HG02678 (cell line): ENCODE results near the gene FAM98C.
"Not testable (repeated sequence)": the region's sequence is repeated elsewhere in the genome, so short reads cannot be mapped to it uniquely, and the experiment has no call there.

Experiments
- ATAC-seq: cut with Tn5 transposase; IDR thresholded peaks from one replicate; pipeline ENCODE4 v1.9.1; 2021; ENCODE audit warnings: mild to moderate bottlenecking, moderate library complexity; ENCODE audit not compliant: unreplicated experiment

FAM98C gene

DNA sequence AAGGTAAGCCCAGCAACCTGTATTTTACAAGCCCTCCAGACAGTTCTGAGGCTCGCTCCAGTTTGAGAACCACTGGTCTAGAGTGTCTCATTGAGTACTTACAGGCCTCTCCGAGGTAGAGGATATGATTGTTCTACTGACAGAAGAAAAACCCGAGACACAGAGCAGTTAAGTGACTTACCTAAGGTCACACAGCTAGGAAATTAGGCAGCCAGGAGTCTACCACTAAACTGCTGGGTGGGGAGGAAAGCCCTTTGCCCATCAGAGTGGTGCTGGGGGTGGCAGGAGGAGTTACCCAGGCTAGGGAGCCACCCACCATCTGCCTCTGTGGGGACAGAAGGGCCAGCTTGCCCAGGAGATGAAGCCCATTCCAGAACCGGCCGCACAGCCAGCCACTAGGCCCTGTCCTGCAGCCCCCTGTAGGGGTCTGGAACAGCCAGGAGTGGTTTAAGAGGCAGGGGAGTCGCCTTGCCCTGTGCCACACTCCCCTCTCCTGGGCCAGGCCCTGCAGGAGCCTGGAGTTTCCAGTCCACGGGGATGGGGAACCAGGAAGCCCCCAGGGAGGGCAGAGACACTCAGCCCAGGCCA, 22.4 kb downstream of the FAM98C start:
- ATAC-seq: no peak

DNA sequence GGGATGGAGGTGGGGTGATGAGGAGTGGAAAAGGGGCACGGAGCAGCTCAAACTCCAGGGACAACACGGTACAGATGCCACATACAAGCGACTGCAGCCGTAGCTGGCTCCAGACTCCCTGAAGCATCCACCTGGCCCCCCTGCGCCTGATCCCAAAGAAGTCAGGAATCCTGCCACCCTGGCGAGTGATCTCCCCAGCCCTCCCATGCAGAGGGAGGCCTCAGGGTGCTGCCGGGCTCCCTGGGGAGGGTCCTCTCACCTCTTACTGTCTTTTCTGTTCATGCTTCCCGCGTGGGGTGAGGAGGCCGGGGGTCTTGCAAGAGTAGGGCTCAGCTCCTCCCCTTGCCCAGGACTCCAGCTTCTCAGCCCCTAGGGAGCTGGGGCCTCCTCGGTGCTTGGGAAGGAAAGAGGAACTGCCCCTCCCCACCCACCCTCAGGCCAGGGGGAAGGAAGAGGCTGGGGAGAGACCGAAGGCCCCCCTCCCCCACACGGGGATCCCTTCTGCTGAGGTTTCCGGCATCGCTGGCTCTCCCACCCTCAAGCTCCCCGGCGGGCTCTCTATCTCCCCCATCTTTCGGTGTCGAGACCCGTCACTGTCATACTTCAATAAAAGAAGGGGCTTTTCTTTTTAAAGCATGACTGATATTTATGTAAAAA, 23.0 kb downstream of the FAM98C start, which contains the start of gene RASGRP4:
Gene RASGRP4 (minus strand): TSS at position 410 of the 657 bp plus-strand sequence. CDS start 128 bp downstream, at position 282.
- no peak for ATAC-seq

DNA sequence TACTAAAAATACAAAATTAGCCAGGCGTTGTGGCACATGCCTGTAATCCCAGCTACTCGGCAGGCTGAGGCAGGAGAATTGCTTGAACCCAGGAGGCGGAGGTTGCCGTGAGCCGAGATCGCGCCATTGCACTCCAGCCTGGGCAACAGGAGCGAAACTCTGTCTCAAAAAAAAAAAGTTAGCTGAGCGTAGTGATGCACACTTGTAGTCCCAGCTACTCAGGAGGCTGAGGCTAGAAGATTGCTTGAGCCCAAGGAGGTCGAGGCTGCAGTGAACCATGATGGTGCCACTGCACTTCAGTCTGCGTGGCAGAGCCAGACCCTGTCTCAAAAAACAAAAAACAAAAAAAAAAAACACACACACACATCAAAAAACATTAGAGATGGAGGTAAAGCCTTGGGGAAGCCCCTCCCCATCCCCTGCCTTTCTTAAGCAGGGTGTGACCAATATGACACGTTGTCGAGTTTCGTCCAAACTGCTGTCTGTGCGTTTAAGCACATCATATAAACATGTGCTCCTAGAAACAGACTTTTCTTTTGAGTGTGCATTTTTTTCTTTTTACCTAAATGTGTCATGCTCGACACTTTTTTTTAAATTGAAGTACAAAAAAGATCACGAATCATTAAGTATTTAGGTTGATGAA, 24.3 kb downstream of the FAM98C start:
- not testable (repeated sequence) for ATAC-seq

DNA sequence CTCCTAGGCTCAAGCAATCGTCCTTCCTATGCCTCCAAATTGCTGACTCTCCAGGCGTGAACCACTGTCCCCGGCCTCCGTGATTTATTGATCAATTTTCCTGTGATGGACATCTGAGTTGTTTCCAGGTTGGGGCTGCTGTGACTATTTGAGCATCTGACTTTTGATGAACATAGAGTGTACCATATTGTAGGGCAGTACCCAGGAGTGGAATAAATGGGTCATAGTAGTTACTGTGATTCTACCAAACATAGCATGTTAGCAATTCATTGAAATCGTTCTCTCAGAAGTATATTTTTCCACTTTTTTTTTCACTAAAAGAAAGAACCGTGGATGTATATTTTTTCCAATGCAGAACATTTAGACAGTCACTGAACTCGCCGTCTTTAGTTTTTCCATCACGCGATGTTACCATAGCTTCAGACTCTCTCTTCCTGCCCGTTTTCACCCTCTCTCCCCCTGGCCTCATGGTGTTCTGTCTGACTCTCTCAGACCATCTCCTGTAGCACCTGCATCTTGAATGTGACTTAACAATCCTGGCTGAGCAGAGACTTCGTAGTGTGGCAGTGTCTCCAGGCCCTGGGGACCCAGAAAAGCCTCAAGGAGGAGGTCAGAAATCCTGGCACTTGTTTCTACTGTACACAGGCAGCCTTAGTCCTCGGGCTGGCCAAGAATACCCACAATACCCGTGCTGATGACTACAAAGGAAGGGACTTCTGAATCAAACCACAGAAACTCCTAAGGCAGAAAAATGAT, 26.3 kb downstream of the FAM98C start:
- no peak for ATAC-seq

DNA sequence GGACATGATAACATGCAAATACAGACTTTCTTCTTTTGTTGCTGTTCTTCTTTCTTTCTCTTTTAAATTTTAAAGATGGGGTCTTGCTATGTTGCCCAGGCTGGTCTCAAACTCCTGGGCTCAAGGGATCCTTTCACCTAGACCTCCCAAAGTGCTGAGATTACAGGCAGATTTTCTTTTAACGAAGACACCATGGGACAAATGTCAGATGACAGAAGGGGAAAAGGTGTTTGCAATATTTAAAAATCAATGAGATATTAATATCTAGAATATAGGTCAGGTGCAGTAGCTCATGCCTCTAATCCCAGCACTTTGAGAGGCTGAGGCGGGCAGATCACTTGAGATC, 26.9 kb downstream of the FAM98C start:
- no peak for ATAC-seq

DNA sequence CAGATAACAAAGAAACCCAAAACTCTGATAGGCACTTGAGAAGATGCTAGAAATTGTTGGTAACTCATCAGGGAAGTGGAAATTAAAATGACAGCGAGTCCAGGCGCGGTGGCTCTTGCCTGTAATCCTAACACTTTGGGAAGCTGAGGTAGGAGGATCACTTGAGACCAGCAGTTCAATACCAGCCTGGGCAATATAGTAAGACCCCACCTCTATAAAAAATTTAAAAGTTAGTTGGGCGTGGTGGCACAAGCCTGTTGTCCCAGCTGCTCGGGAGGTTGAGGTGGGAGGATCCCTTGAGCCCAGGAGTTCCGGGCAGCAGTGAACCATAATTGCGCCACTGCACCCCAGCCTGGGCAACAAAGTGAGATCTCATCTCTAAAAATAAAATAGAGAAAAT, 28.0 kb downstream of the FAM98C start:
- no peak for ATAC-seq

DNA sequence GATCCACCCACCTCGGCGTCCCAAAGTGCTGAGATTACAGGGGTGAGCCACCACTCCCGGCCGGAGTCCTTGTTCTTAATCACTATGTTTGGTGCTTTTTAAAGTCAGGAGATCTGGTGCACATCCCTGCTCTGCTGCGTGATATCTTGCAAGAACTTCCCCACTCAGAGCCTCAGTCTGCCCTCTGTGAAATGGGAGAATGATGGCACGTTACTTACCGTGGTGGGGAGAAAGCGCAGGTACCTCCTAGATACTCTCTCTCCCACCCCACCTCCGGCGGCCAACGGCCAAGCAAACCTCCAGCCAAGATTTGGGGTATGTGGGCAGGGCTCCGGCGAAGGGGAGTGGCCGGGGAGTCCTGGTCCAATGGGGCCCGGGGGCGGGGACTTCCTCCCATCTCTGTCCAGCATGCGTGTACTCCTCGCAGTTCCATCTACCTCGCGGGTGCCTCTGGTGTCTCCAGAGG, 30.4 kb downstream of the FAM98C start, which contains the start of gene RYR1:
Gene RYR1 (plus strand): TSS at position 424 of the 466 bp plus-strand sequence. CDS start 139 bp downstream, outside the sequence.
- no peak for ATAC-seq

DNA sequence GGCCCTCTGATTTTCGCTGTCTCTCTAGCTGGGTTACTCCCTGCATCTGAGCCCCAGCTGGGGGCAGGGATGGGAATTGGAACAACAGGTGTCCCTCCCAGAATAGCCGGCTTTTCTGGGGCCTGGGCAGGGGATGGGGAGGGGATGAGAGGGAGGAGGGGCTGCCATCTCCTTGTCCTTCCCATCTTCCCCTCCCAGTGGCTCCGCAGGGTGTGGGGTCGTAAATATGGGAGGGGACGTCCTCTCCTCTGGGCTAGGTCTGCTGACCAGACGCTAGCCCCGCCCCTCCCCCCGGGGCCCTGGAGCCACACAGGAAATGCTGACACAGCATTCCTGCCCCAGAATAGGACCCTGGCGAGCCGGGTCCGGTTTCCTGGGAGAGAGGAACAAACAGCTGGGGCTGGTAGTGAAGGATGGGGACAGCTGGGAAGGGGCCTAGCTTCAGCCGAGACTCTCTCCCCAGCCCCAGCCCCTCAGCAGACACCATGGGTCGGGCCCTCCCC, 31.7 kb downstream of the FAM98C start:
- no peak for ATAC-seq

DNA sequence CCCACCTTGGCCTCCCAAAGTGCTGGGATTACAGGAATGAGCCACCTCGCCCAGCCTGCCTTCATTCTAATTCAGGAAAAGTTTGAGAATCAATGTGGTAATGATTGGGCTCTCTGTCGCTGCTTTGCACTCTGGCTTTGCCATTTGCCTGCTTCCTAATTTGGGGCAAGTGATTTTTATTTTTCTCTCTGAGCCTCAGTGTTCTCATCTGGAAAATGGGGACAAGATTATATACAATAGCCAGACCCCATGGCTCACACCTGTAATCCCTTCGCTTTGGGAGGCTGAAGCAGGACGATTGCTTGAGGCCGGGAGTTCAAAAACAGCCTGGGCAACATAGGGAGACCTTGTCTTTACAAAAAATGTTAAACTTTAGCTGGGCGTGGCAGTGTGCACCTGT, 34.4 kb downstream of the FAM98C start:
- no peak for ATAC-seq

DNA sequence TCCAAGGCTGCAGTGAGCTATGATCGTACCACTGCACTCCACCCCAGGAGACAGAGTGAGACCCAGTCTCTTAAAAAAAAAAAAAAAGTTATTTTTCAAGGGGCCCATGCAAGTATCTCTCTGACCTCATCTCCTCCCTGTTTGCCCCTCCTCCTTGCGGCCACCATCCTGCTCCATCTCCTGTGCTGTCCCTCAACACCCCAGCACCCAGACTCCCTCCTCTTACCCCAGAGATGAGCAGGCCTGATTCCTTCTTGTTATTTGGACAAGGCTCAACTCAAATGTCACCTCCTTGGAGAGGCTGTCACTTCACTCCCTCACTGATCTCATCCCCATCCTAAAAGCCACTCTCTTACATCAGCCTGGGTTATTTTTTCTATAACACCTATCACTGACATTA, 35.0 kb downstream of the FAM98C start:
- ATAC-seq: no peak

DNA sequence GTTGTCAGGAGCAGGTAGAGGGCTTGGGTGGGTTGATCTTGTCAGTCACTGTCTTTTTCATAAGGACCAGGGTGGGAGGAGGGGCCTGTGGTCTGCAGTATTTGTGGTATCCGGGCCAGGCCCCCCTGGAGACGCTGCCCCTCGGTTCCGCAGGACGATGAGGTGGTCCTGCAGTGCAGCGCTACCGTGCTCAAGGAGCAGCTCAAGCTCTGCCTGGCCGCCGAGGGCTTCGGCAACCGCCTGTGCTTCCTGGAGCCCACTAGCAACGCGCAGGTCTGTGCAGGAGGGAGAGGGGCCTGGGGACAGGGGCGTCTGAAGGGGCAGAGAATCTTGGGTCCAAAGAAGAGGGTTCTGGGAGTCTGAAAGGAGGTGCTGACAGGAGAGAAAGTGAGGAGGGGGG, 37.7 kb downstream of the FAM98C start:
- no peak for ATAC-seq

DNA sequence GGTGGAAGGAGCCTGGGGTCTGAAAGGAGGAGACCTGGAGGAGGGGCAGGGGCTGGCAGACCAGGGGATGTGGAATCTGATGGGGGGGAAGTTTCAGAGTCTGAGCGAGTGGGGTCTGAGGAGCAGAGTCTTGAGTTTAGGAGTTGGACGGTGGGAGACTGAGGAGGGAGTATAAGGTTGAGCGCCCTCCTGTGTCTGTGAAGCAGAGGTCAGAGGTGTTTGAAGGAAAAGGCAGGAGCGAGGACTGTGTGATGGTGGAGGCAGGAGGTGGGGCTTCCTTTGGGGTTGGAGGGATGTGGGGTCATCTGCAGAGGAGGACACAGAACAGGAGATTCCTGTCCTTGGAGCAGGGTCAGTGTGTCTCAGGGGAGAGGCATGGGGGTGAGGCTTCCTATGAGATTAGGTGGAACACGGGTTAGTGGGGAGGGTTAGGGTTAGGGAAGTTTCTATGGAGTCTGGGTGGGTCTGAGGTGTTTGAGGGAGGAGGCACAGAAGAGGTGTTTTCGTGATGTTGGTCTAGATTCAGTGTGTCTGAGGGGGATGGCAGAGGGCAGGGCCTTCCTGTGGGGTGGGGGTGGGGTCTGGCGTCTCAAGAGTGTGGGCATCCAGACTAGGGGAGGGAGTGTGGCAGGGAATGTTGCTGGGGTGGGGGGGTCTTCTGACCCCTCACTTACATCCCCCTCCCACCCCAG, 38.9 kb downstream of the FAM98C start:
- no peak for ATAC-seq

DNA sequence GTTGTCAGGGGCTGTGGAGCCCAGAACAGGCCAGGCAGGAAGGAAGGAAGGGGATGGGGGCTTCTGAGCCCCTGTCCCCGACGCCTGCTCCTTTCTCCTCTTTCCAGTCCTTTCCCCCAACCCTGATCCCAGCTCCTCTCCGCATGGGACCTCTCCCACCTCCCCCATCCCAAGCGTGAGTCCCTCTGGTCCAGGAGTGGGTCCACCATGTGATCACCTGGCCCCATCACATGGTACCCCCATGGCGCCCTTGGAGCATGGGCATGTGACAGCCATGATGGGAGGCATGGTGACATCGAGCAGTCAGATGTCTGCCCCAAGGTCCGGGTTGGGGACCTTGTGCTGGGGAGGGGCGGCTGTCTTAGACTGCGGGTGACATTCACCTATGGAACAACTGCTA, 39.8 kb downstream of the FAM98C start:
- ATAC-seq: no peak

DNA sequence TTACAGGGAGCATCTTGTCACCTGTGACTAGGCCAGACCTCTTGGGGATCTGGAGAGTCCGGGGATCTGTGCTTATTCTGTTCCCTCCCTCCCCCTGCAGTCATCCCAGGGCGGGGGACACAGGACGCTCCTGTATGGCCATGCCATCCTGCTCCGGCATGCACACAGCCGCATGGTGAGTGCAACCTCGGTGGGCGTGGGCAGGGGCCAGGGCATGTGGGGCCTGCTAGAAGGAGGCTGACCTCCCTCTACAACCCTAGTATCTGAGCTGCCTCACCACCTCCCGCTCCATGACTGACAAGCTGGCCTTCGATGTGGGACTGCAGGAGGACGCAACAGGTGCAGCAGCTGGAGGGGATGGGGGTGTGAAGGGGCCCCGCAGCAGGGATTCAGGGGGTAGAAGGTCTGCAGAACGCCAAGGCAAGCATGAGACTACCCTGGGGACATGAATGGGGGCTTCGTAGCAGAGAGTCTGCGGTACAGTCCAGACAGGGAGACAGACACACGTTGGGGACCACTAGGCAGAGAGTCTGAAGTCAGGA, 40.6 kb downstream of the FAM98C start:
- ATAC-seq: no peak

DNA sequence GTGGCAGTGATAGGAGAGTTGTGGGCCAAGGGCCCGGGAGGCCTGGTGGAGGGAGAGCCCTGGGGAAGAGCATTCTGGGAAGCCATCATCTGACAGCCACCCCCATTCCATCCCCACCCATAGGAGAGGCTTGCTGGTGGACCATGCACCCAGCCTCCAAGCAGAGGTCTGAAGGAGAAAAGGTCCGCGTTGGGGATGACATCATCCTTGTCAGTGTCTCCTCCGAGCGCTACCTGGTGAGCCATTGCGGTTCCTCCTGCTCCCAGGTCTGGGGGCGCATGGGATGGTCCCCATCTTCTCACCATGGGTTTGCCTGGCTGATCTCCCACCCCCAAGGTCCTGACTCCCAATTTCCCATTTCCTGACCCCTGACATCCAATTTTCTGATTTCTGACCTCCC, 41.1 kb downstream of the FAM98C start:
- no peak for ATAC-seq

DNA sequence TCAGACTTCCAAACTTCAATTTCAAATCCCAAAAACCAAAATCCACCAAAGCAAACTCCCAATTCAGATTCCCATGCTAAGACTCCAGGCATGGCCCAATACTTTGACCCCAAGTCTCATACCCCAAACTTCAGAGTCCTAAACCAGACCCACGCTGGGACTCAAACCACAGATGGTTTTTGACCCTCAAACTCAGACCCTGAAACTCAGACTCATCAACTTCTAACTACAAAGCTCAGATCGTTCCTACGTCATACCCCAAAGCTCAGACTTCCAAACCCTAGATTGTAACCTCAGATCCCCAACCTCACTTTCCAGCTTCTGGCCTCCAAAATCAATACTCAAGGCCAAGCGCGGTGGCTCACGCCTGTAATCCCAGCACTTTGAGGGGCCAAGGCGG, 42.5 kb downstream of the FAM98C start:
- no peak for ATAC-seq

DNA sequence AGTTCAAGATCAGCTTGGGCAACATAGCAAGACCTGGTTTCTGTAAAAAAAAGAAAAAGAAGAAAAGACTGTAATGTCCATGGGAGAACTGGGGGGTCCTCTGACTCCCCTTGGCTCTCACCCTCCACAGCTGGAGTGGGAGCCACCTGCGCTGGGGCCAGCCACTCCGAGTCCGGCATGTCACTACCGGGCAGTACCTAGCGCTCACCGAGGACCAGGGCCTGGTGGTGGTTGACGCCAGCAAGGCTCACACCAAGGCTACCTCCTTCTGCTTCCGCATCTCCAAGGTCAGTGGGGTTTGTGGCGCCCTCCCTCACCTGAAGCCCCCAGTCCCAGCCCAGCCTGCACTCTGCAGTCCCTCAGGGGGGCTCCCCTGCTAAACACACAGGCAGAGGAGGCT, 45.3 kb downstream of the FAM98C start:
- ATAC-seq: no peak

DNA sequence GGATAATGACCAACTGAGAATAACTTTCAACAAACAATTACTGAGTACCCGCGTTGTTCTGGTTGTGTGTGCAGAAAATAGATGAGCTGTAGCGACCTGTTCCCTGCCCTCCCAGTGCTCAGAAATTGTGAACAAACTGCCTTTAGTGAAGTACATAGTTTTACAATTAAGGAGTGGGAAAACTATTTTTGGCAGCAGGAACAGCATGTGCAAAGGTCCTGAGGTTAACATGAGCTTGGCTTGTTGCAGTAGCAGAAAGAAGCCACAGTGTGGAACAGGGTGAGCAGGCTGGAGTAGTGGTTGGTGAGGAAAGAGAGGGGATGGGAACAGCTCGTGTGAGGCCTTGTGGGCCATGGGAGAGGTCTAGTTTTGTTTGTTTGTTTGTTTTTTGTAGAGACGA, 46.6 kb downstream of the FAM98C start:
- no peak for ATAC-seq

DNA sequence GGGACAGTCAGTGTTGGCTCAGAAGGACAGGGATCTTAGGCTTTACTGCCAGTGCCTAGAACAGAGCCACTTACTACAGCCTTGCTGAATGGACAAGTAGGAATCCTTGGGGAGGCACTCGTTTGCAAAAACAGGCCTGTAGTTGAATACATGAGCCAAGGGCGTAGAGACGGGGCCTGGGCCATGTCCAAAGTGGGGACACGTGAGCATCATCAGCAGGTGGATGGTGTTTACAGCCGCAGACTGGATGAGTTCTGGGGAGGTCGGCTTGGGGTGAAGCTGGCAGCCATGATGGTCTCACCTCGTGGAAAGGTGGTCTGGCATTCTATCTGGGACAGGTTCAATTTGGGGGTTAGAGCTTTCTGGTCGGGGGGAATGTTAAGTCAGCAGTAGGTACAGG, 48.1 kb downstream of the FAM98C start:
- ATAC-seq: no peak

DNA sequence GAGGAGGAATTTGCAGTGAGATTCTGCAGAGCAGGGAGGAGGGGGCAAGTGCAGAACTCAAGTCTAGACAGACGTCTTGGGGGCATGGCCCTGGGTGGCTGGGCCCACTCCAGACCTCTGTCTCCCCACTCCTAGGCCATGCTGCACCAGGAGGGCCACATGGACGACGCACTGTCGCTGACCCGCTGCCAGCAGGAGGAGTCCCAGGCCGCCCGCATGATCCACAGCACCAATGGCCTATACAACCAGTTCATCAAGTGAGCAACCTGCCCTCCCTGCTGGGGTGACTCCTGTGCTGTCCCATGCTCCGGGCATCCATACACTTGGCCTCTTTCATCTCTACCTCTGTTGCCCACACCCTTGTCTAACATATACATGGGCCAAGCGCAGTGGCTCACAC, 48.7 kb downstream of the FAM98C start:
- no peak for ATAC-seq
